Body of pancreas (tissue), 4 donors: ENCODE measurements around the gene ABLIM1.

ENCODE experiments used
- CTCF ChIP-seq, 7 experiments: fragments of 450-650 bp in 4 of 7; fragments of 200-600 bp in 3 of 7; sonication (generic) in 3 of 7; IDR thresholded peaks; one replicate each; pipeline ENCODE4 v1.5.1; 2016 to 2019; ENCODE audit warnings: antibody characterized with exemption in 7 of 7
- POLR2A ChIP-seq, 3 donors: fragments of 450-650 bp; IDR thresholded peaks; one replicate each; pipeline ENCODE4 v1.6.1; 2016; ENCODE audit warnings: antibody characterized with exemption in 3 of 3, mild to moderate bottlenecking in 2 of 3

- TF ChIP-seq CTCF (IDR thresholded peaks at IDR 0.05): no peak
- no peak for TF ChIP-seq POLR2A (IDR thresholded peaks at IDR 0.05)
Measured at GRCh38 chr10:114638821-114639625, 19.1 kb downstream of the ABLIM1 start.
